OCI-LY7 (cell line): Measurements from ENCODE around the gene ANTXR1. TPM values are rescaled to one million over a fixed set of nuclear protein-coding genes. Genes with fewer than 3 reads are reported as not detected.

Experiments used
- BruUV-seq: library from RNA; stranded (reverse); fragments of 400-500 nt; replicated peaks from 2 replicates; lab custom pipeline; 2021; lab: Mats Ljungman, UMichigan
- CTCF ChIA-PET: fragments of 300-600 bp; sonication (Branson Sonifier 250); formaldehyde crosslinking; loops from one replicate; lab custom pipeline; 2022; ENCODE audit warnings: antibody characterized with exemption; ENCODE audit not compliant: unreplicated experiment; lab: Charles Lee
- POLR2A ChIA-PET: fragments of 300-600 bp; sonication (Branson Sonifier 250); formaldehyde crosslinking; loops from one replicate; lab custom pipeline; 2022; ENCODE audit warnings: antibody characterized with exemption; lab: Charles Lee
- DNase-seq: peaks from one replicate; pipeline ENCODE4 v3.0.0-alpha.2; 2015; ENCODE audit warnings: low spot score
- H2AFZ ChIP-seq: fragments of 200-600 bp; sonication (generic), shearing (Covaris generic); 2 replicates; pipeline ENCODE4 v1.6.1; 2014; ENCODE audit warnings: mild to moderate bottlenecking, antibody characterized with exemption, low read length, moderate library complexity
- H3K27ac ChIP-seq: fragments of 200-600 bp; sonication (generic); 2 replicates; pipeline ENCODE4 v1.5.1; 2014; ENCODE audit warnings: mixed run types, low read depth, mild to moderate bottlenecking, moderate library complexity, low read length, inconsistent platforms; ENCODE audit not compliant: poor library complexity, severe bottlenecking
- H3K36me3 ChIP-seq: fragments of 200-600 bp; sonication (generic); 2 replicates; pipeline ENCODE4 v1.6.1; 2014; ENCODE audit warnings: mild to moderate bottlenecking, antibody characterized with exemption, low read length, moderate library complexity, mixed read lengths; ENCODE audit not compliant: insufficient read depth
- H3K4me1 ChIP-seq: fragments of 200-600 bp; sonication (generic); 2 replicates; pipeline ENCODE4 v1.5.1; 2014; ENCODE audit warnings: mild to moderate bottlenecking, low read length; ENCODE audit not compliant: insufficient read depth, poor library complexity, severe bottlenecking
- H3K4me2 ChIP-seq: fragments of 200-600 bp; sonication (generic); 2 replicates; pipeline ENCODE4 v1.6.1; 2014; ENCODE audit warnings: mild to moderate bottlenecking, low read length
- H3K4me3 ChIP-seq: fragments of 200-600 bp; sonication (generic); 2 replicates; pipeline ENCODE4 v1.5.1; 2014; ENCODE audit warnings: mild to moderate bottlenecking, low read depth, low read length; ENCODE audit not compliant: poor library complexity, severe bottlenecking
- H3K79me2 ChIP-seq: fragments of 200-600 bp; sonication (generic); 2 replicates; pipeline ENCODE4 v1.6.1; 2016; ENCODE audit warnings: low read depth, mild to moderate bottlenecking, low read length, moderate library complexity, mixed read lengths; ENCODE audit not compliant: insufficient read depth
- H3K9me2 ChIP-seq: fragments of 200-600 bp; sonication (generic); 2 replicates; pipeline ENCODE4 v1.6.1; 2016; ENCODE audit warnings: mild to moderate bottlenecking, low read length, mixed read lengths; ENCODE audit not compliant: insufficient read depth
- H3K9me3 ChIP-seq: fragments of 200-600 bp; sonication (generic); 2 replicates; pipeline ENCODE4 v1.6.1; 2014; ENCODE audit warnings: mild to moderate bottlenecking, mixed run types, low read length, mixed read lengths
- H4K20me1 ChIP-seq: fragments of 200-600 bp; sonication (generic); 2 replicates; pipeline ENCODE4 v1.6.1; 2014; ENCODE audit warnings: mild to moderate bottlenecking, antibody characterized with exemption, low read length, moderate library complexity, mixed read lengths; ENCODE audit not compliant: insufficient read depth
- CTCF ChIP-seq: fragments of 200-600 bp; sonication (generic); conservative IDR thresholded peaks from 2 replicates; pipeline ENCODE4 v1.5.1; 2014; ENCODE audit warnings: mild to moderate bottlenecking, antibody characterized with exemption, low read length, moderate library complexity, mixed read lengths
- EZH2phosphoT487 ChIP-seq: fragments of 200-600 bp; sonication (generic); IDR thresholded peaks from 2 replicates; pipeline ENCODE4 v1.6.1; 2018; ENCODE audit warnings: low read depth, borderline replicate concordance, mild to moderate bottlenecking, mixed run types, antibody characterized with exemption, low read length, moderate library complexity, mixed read lengths
- intact Hi-C: fragments of 100-400 bp; cut with micrococcal nuclease; formaldehyde crosslinking; loops from one replicate; pipeline ENCODE4 v1.10.0; 2022; ENCODE audit not compliant: unreplicated experiment
- total RNA-seq, 2 experiments: library from RNA; depleted of rRNA in 1 of 2; stranded (reverse); fragments of >200 nt in 1 of 2; shearing (Covaris generic) in 1 of 2; gene quantifications; 2 replicates each; pipeline ENCODE4 v1.2.3, GENCODE V29; 2014 to 2022

ANTXR1 gene
- total RNA-seq, 2 experiments from 2014 or later: not detected

GRCh38 chr2:69055688-69056470 lies 42.9 kb downstream of the ANTXR1 start:
- Histone ChIP-seq H3K9me3 (no peaks in the 10 kb centered on the region), H3K36me3 (no peaks in the 10 kb centered on the region), H3K4me3 (no peak overlapping the region), H2AFZ (no peak overlapping the region), H3K4me2 (no peak overlapping the region), H3K27ac (no peak overlapping the region), H3K9me2 (no peaks in the 10 kb centered on the region), H3K79me2 (no peaks in the 10 kb centered on the region), H4K20me1 (no peaks in the 10 kb centered on the region), H3K4me1 (no peaks in the 10 kb centered on the region)
- intact Hi-C loops: no loop called here
- TF ChIP-seq CTCF (no peak), EZH2phosphoT487 (no peak)
- BruUV-seq: no TSS peak
- no peak for DNase-seq
- POLR2A ChIA-PET: interaction anchor here (0.7 kb wide), 1 partner anchor 33 kb away, joined by 3 read pairs; no protein-coding TSS in a partner anchor
- CTCF ChIA-PET: no interaction called here

- Histone ChIP-seq H2AFZ (no peak overlapping the region), H3K9me2 (no peaks in the 10 kb centered on the region), H3K79me2 (no peaks in the 10 kb centered on the region), H3K4me3 (no peak overlapping the region), H3K4me1 (no peaks in the 10 kb centered on the region), H3K9me3 (no peaks in the 10 kb centered on the region), H3K4me2 (no peak overlapping the region), H3K27ac (no peak overlapping the region), H4K20me1 (no peaks in the 10 kb centered on the region), H3K36me3 (no peaks in the 10 kb centered on the region)
- DNase-seq: no peak
- intact Hi-C loops: no loop called here
- ChIA-PET POLR2A (interaction anchor here (0.6 kb wide), 2 partner anchors 29 to 365 kb away, joined by 4 read pairs; no protein-coding TSS in a partner anchor), CTCF (no interaction called here)
- no TSS peak for BruUV-seq
- TF ChIP-seq EZH2phosphoT487 (no peak), CTCF (no peak)
These were observed 44.7 kb downstream of the ANTXR1 start for GRCh38 chr2:69057660-69058059.

- ChIA-PET POLR2A (interaction anchor here (0.6 kb wide), 1 partner anchor 16 kb away, joined by 3 read pairs; no protein-coding TSS in a partner anchor), CTCF (no interaction called here)
- H3K27ac ChIP-seq: no peak overlapping the region
- BruUV-seq: no TSS peak
- DNase-seq: no peak
- intact Hi-C loops: no loop called here
- no peaks in the 10 kb centered on the region for H4K20me1 ChIP-seq
- no peak for TF ChIP-seq EZH2phosphoT487
- no peak for TF ChIP-seq CTCF
- no peaks in the 10 kb centered on the region for H3K4me1 ChIP-seq
- H3K4me2 ChIP-seq: no peak overlapping the region
- no peaks in the 10 kb centered on the region for H3K9me3 ChIP-seq
- no peak overlapping the region for H3K4me3 ChIP-seq
- no peaks in the 10 kb centered on the region for H3K79me2 ChIP-seq
- H2AFZ ChIP-seq: no peak overlapping the region
- no peaks in the 10 kb centered on the region for H3K36me3 ChIP-seq
- no peaks in the 10 kb centered on the region for H3K9me2 ChIP-seq
These were observed 46.8 kb downstream of the ANTXR1 start for GRCh38 chr2:69059731-69060290.
